Lower leg skin (tissue), 3 donors: ENCODE results near the gene ECM2.

Source experiments
- POLR2A ChIP-seq, 2 donors: fragments of 450-650 bp; IDR thresholded peaks; one replicate each; pipeline ENCODE4 v1.6.1; 2016 to 2017; ENCODE audit warnings: antibody characterized with exemption in 2 of 2, mild to moderate bottlenecking in 1 of 2, moderate library complexity in 1 of 2
- TF ChIP-seq, protein P1 (sequence below), 3 donors: fragments of 450-650 bp; IDR thresholded peaks; one replicate each; pipeline ENCODE4 v1.5.1; 2016; ENCODE audit warnings: antibody characterized with exemption in 3 of 3, mild to moderate bottlenecking in 3 of 3, moderate library complexity in 2 of 3

DNA sequence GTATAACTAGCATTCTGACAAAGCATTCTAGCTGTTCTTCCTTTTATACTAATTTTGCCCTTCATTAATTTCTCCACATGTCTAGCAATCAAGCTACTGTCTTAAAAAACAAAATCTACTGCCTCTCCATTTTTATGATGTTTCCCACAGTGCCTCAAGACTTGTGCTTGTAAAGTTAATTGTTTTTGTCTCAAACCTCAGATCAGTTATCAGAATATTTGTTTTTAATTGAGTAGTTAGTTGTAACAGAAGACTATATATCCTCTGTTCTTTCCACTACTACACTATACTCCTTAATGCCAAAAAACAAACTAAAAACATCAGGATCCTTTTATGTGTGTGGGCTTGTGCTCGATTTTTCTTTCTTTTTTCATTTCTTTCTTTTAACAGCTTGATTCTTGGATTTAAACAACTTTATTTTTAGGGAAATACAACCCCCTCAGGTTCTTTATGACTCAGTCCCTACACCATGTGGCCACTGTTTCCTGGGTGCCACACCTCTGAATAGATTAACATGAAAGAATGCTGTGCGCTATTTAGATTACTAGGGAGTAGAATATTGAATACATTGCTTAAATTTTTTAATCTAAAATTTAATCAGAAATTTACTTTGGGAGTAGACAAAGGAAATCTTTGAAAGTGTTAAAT, 54.7 kb downstream of the ECM2 start:
- no peak for TF ChIP-seq POLR2A (IDR thresholded peaks at IDR 0.05)
- TF ChIP-seq, protein P1, sequence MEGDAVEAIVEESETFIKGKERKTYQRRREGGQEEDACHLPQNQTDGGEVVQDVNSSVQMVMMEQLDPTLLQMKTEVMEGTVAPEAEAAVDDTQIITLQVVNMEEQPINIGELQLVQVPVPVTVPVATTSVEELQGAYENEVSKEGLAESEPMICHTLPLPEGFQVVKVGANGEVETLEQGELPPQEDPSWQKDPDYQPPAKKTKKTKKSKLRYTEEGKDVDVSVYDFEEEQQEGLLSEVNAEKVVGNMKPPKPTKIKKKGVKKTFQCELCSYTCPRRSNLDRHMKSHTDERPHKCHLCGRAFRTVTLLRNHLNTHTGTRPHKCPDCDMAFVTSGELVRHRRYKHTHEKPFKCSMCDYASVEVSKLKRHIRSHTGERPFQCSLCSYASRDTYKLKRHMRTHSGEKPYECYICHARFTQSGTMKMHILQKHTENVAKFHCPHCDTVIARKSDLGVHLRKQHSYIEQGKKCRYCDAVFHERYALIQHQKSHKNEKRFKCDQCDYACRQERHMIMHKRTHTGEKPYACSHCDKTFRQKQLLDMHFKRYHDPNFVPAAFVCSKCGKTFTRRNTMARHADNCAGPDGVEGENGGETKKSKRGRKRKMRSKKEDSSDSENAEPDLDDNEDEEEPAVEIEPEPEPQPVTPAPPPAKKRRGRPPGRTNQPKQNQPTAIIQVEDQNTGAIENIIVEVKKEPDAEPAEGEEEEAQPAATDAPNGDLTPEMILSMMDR (IDR thresholded peaks at IDR 0.05), result no peak
